ENCODE results near the gene PPM1E.

Gene PPM1E

DNA sequence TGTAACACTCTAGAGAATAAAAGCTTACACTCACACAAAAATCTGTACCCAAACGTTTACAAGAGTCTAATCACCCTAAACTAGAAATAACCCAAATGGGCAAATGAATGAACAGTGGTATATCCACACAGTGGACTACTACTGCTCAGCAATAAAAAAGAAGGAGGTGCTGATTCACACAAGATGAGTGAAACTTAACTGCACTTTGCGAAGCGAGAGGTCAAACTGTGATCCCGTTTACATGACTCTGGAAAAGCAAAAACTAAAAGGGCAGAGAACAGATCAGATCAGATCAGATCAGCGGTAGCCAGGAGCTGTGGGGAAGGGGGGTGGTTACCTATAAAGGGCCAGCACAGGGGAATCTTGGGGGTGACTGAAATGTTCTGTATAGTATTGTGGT is 237.7 kb downstream of the PPM1E start:
- DNase-seq: no peak

DNA sequence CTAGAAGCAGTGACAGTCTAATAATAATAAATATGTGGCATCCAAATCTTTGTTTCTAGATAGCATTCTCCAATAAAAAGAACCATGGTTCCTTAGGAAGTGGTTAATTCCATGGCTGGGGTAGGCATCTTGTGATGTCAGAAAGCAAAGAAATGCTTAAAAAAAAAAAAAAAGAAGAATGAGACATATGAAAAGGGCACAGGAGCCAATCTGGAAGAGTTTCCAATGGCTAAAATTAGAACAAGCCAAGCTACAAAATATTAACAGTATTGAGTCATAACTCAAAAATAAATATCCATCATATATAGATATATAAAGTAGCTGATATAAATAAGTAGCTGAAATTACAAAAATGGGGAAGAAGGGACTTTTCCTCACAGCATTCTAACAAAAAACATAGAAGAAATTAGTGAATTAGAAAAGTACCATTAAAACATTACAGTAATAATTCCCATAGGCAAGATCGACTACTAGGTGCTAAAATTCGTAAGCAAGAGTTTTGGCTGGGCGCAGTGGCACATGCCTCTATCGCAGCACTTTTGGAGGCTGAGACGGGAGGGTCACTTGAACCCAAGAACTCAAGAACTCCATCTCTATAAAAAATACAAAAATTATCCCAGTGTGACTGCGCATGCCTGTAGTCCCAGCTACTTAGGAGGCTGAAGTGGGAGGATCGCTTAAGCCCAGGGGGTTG is 239.7 kb downstream of the PPM1E start:
- no peak for DNase-seq

DNA sequence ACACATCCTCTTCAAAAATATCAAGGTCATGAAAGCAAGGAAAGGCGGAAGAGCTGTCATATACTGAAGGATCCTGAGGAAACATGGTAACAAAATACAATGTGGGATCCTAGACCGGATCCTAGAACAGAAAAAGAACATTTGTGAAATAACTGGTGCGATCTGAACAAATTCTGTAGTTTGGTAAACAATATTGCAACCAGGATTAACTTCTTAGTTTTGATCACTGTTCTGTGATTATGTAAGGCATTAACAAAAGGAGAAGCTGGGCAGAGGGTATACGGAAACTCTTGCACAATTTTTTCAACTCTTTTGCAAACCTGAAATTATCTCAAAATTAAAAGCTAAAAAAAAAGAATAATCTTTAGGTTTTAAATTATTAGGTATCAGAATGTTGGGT is 241.3 kb downstream of the PPM1E start:
- DNase-seq: no peak

DNA sequence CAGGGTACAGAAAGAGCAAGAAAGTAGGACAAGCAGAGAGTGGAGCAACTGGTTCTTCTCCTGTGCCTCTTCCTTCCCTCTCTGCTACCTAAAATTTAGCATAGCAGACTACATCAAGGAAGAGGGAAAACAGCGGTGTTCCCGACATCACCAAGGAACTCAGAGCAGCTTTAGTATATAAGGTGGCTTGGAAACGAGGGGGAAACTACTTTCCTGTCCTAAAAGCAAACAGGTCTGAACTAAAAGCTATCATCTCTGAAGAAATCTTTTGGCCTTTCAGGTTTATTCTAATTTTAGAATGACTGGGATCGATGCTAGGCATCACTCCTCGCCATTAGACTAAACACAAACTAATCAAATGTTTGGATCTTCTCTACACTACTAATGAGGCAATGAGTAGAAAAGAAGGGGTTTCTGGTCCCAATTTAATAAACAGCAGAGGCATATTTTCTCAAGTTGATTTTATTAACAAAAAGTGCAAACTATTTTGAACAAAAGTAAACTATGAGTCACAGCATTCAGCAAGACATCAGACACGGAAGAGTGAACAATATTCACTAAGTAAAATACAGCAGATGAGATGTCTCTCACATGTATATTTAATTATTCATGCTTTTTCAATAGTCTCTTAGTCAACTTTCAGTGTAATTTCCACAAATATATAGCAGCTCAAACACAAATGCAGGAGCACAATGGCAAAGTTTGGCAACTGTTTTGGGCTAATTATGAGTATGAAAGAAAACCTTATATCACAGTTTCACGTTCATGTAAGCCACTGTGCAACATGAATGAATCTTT is 242.3 kb downstream of the PPM1E start:
- no peak for DNase-seq

DNA sequence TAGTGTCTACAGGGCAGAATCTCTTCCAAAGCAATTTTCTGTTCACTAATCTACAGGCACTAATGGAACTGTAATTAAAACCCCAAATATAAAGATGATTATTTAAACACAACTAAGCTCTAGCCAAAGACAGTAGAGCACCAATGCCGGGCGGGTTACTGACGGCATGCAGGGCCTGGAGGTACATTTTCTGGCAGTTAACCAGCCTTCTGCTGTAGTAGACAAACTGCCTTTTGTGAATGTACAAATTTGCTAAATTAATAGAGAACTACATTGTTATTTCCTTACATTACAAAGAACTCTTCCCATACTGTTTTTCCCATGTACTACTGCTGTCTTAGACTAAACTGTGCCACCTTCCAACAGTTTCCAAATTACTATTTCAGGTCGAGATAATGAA is 243.2 kb downstream of the PPM1E start:
- DNase-seq: no peak

GRCh38 chr17:58999500-58999899 is 243.8 kb downstream of the PPM1E start:
- no peak for DNase-seq

DNA sequence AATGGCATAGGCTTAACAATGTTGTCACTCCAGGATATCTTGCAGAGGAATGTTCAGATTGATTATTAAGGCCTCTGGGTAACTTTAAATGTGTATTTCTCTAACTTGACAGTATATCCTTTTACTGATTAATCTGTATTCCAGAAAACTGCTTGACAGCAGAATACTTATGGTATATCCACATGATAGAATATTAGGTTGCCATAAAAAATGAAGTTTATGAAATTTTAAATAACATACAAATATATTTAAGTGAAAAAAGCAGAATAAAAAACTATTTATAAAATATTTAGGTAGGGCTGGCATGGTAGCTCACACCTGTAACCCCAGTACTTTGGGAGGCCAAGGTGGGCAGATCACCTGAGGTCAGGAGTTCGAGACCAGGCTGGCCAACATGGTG is 244.4 kb downstream of the PPM1E start:
- DNase-seq: no peak

DNA sequence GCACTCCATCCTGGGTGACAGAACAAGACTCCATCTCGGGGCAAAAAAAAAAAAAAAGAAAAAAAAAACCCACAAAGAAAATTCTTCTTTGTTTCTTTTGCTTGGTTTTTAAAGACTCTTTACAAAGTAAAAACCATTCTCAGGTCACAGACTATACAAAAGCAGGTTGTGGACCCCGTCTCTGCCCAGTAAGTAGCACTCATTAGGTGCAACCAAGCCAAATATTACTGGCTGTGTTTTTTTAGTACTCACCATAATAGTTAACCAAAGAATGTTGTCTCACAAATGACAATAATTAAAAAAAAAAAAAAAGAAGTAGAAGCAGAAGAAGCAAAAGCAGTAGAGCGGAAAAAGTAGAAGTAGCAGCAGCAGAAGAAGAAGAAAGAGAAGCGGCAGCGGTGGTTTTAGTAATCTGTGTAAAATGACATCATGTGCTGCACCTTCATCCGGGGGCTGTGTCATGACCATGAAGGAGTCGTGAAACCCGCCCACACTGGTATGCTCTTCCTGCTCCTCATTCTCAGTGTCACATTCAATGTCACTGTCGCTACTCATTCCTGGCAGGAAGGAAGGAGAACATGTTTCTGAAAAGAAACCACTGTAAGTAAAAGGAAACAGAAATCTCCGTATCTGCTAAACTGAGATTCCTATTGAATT is 245.6 kb downstream of the PPM1E start:
- DNase-seq: peak in 2 of 58 donors; percentile 10 to 15

GRCh38 chr17:59002126-59002525 is 246.5 kb downstream of the PPM1E start:
- DNase-seq: no peak

DNA sequence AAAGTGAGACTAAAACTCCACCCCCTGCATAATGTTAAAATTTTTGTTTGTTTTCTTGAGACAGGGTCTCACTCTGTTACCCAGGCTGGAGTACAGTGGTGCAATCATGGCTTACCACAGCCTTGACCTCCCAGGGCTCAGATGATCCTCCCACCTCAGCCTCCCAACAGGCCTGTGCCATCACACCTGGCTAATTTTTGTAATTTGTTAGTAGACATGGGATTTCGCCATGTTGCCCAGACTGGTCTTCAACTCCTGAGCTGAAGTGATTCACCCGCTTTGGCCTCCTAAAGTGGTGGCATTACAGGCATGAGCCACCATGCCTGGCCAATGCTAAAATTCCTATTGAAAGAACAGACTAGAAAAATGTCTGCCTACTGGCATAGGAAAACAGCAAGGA is 247.2 kb downstream of the PPM1E start:
- DNase-seq: no peak

- DNase-seq: no peak
Observed at GRCh38 chr17:59003860-59004259, 248.2 kb downstream of the PPM1E start.

DNA sequence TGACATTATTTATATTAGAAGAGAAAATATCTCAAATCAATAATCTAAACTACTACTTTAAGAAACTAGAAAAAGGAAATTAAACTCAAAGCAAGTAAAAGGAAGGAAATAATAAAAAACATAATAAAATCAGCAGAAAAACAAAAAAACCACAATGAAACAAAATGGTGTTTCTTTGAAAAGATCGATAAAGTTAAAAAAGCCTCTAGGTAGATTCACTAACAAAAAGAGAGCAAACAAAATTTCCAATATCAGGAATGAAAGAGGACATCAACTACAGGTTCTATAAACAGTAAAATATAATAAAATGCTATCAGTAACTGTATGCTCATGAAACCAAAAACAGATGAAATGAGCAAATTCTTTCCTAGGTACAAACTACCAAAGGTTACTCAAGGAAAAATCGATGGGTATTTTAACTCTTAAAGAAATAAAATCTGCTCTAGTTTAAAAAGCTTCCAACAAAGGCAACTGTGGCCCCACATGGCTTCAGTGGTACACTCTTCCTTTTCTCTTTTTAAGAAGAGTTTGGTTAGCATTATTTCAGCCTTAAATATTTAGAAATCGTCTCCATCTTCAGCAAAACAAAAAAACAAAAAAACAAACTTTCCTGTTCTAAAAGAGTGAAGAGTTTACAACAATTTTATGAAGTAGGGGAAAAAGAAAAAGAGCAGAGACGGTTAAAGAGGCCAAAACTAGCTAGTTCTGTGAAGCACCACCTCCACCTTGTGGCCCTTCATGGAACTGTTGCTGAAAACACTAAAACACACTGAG is 248.9 kb downstream of the PPM1E start:
- peak in 35 of 58 donors; percentile 0 to 64 (median 18) for DNase-seq

- DNase-seq: no peak
Observed at GRCh38 chr17:59007995-59008394, 252.3 kb downstream of the PPM1E start.

DNA sequence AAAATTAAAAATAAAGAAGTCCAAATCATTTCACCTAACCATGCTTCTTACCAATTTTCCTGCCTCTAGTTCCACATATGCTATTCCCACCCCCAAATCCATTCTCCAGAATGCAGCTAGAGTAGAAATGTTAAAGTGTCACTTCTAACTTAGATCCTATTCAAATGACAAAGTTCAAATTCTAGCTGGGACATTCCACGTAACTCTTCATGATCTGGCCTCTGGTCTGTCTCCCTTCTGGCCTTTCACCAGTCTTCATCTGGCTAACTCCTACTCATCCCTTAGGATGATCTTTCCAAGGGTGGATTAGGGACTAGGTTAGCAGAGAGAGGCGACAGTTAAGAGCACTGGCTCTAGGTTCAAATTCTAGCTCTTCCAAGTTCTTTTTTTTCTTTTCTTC is 253.1 kb downstream of the PPM1E start:
- DNase-seq: no peak

GRCh38 chr17:59010026-59010425 is 254.4 kb downstream of the PPM1E start:
- no peak for DNase-seq

- DNase-seq: no peak
Observed at GRCh38 chr17:59011975-59012374, 256.3 kb downstream of the PPM1E start.

GRCh38 chr17:59018019-59018418 is 262.4 kb downstream of the PPM1E start:
- no peak for DNase-seq

- no peak for DNase-seq
Observed at GRCh38 chr17:59024916-59025315, 269.3 kb downstream of the PPM1E start.

DNA sequence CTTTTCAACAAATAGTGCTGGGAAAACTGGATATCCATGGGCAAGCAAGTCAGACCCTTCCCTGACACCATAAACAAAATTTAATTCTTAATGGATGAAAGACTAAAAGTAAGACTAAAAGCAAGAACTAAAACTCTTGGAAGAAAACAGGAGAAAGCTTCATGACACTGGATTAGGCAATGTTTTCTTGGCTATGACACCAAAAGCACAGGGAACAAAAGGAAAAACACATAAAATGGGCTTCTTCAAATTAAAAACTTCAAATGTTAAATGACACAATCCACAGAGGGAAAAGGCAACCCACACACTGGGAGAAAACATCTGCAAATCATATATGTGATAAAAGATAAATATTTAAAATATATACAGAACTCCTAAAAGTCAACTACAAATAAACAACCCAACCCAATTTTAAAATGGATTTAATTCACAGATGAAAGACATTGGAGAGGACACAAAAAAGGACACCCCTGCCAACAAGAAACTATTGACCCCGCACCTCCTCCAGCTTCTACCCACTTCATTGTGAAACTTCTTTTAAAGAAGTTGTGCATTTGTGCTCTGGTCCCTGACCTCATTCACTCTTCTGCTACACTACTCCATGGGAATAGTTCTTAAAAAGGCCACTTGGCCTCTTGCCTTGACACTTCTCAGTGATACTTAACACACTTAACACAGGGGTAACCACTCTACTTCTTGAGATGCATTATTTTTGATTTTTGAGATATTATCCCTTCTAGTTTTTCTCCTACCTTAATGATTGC is 270.7 kb downstream of the PPM1E start:
- DNase-seq: no peak

GRCh38 chr17:59027750-59028149 is 272.1 kb downstream of the PPM1E start:
- DNase-seq: no peak

GRCh38 chr17:59028328-59028727 is 272.7 kb downstream of the PPM1E start:
- peak in 4 of 58 donors; percentile 0 to 26 (median 6) for DNase-seq

Measured in anterior cingulate cortex (tissue), 58 donors.